Fibroblast of lung (primary cell): ENCODE measurements around the gene RSPH4A.

Experiments
- CTCF ChIP-seq, 2 donors: IDR thresholded peaks in 1 of 2; conservative IDR thresholded peaks in 1 of 2; 1 replicate in 1 of 2; 2 replicates in 1 of 2; pipeline ENCODE4 v1.5.1; 2011 to 2012; ENCODE audit warnings: low read length in 2 of 2, control low read depth in 1 of 2, inconsistent platforms in 1 of 2, low read depth in 1 of 2, mild to moderate bottlenecking in 1 of 2
- EZH2 ChIP-seq: IDR thresholded peaks from 2 replicates; pipeline ENCODE4 v1.5.1; 2012; ENCODE audit warnings: low read length, control low read depth, mild to moderate bottlenecking; ENCODE audit errors: missing control alignments

GRCh38 chr6:116663308-116663707, 47.0 kb downstream of the RSPH4A start:
- TF ChIP-seq CTCF (conservative IDR thresholded peaks at IDR 0.05 in 1 of 2, IDR thresholded peaks at IDR 0.05 in 1 of 2; ENCODE audit: low read depth in 1 of 2, low read length in 2 of 2) (no peak), EZH2 (no peak)
